Panc1 (cell line): Measurements from ENCODE around the gene TIPRL. TPM values are rescaled to one million over a fixed set of nuclear protein-coding genes. Genes with fewer than 3 reads are reported as not detected.

Source experiments
- ATAC-seq: fragments of 200-7000 bp; cut with Tn5 transposase; 2 replicates; pipeline ENCODE4 v1.9.1; 2020; ENCODE audit warnings: mild to moderate bottlenecking, moderate library complexity
- BruUV-seq: library from RNA; stranded (reverse); fragments of 400-500 nt; replicated peaks from 2 replicates; lab custom pipeline; 2021; lab: Mats Ljungman, UMichigan
- CTCF ChIA-PET: fragments of 300-600 bp; sonication (Branson Sonifier 250); formaldehyde crosslinking; loops from one replicate; lab custom pipeline; 2022; ENCODE audit warnings: antibody characterized with exemption; lab: Charles Lee
- POLR2A ChIA-PET: fragments of 300-600 bp; sonication (Branson Sonifier 250); formaldehyde crosslinking; loops from one replicate; lab custom pipeline; 2022; ENCODE audit warnings: antibody characterized with exemption; lab: Charles Lee
- DNase-seq: peaks from one replicate; pipeline ENCODE4 v3.0.0-alpha.2; 2010; ENCODE audit warnings: low read depth, low spot score
- H3K27ac ChIP-seq: 2 replicates; pipeline ENCODE4 v1.5.1; 2011; ENCODE audit warnings: mild to moderate bottlenecking, low read length, inconsistent platforms
- H3K27me3 ChIP-seq: fragments of 200-500 bp; sonication (Bioruptor generic); 2 replicates; pipeline ENCODE4 v1.6.0; 2014; ENCODE audit warnings: low read length, inconsistent platforms; ENCODE audit not compliant: control insufficient read depth, insufficient read depth
- H3K36me3 ChIP-seq: fragments of 200-500 bp; sonication (Bioruptor generic); 2 replicates; pipeline ENCODE4 v1.5.1; 2014; ENCODE audit warnings: inconsistent platforms, mild to moderate bottlenecking, low read length, moderate library complexity; ENCODE audit not compliant: control insufficient read depth, insufficient read depth
- H3K4me1 ChIP-seq: 2 replicates; pipeline ENCODE4 v1.5.1; 2011; ENCODE audit warnings: inconsistent platforms, mild to moderate bottlenecking, low read length, moderate library complexity; ENCODE audit not compliant: control insufficient read depth, insufficient read depth
- H3K4me3 ChIP-seq, 2 experiments: 2 replicates each; pipeline ENCODE4 v1.5.1; 2011 to 2012; ENCODE audit warnings: low read depth in 2 of 2, low read length in 2 of 2, mild to moderate bottlenecking in 2 of 2, inconsistent platforms in 1 of 2, moderate library complexity in 1 of 2
- H3K9me3 ChIP-seq: fragments of 200-500 bp; sonication (Bioruptor generic); 2 replicates; pipeline ENCODE4 v1.5.1; 2014; ENCODE audit warnings: low read depth, mild to moderate bottlenecking, inconsistent platforms, low read length, moderate library complexity; ENCODE audit not compliant: control insufficient read depth, insufficient read depth
- POLR2AphosphoS5 ChIP-seq: IDR thresholded peaks from 2 replicates; pipeline ENCODE4 v1.6.1; 2012; ENCODE audit warnings: mild to moderate bottlenecking, low read depth, low read length, moderate library complexity
- SIN3A ChIP-seq: IDR thresholded peaks from 2 replicates; pipeline ENCODE4 v1.6.1; 2012; ENCODE audit warnings: low read depth, mild to moderate bottlenecking, low read length, moderate library complexity, borderline replicate concordance; ENCODE audit not compliant: insufficient read depth
- TCF7L2 ChIP-seq: IDR thresholded peaks from 2 replicates; pipeline ENCODE4 v1.6.1; 2011; ENCODE audit warnings: mild to moderate bottlenecking, low read depth, low read length, inconsistent platforms
- in situ Hi-C: cut with HindIII; loops from 2 replicates; pipeline ENCODE4 v1.10.0; 2016; ENCODE audit warnings: low sequenced_read_pairs, low pct_unique_long_range_greater_than_20kb
- intact Hi-C: fragments of 100-400 bp; cut with micrococcal nuclease; formaldehyde crosslinking; loops from one replicate; pipeline ENCODE4 v1.10.0; 2022; ENCODE audit not compliant: unreplicated experiment
- total RNA-seq: library from RNA; stranded (reverse); gene quantifications from one replicate; pipeline ENCODE4 v1.2.1, GENCODE V29; 2021; ENCODE audit not compliant: unreplicated experiment
- TF ChIP-seq, protein P1 (sequence below): fragments of 450-650 bp; IDR thresholded peaks from 2 replicates; pipeline ENCODE4 v1.5.1; 2017; ENCODE audit warnings: mild to moderate bottlenecking
- TF ChIP-seq, protein P2 (sequence below), 2 experiments: IDR thresholded peaks; 2 replicates each; pipeline ENCODE4 v1.6.1; 2011 to 2012; ENCODE audit warnings: low read depth in 2 of 2, control low read depth in 1 of 2, low read length in 1 of 2, mild to moderate bottlenecking in 1 of 2, moderate library complexity in 1 of 2; ENCODE audit not compliant: insufficient read depth in 1 of 2

TIPRL gene
- total RNA-seq, 1 experiment from 2014 or later, result 48.5 TPM

DNA sequence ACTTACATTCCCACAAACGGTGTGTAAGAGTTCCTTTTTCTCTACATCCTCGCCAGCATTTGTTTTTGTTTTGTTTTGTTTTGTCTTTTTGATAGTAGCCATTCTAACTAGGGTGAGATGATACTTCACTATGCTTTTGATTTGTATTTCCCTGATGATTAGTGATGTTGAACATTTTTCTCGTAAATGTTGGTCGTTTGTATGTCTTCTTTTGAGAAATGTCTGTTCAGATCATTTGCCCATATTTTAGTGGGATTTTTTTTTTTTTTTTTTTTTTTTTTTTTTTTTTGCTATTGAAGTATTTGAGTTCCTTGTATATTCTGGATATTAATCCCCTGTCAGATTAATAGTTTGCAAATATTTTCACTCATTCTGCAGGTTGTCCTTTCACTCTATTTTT is 22.9 kb upstream of the TIPRL start:
- ChIA-PET CTCF (no interaction called here), POLR2A (no interaction called here)
- in situ Hi-C loops, result no loop called here
- intact Hi-C loops, result no loop called here
- Histone ChIP-seq H3K4me3 (no peak overlapping the region), H3K27me3 (no peaks in the 10 kb centered on the region), H3K9me3 (no peaks in the 10 kb centered on the region), H3K27ac (no peak overlapping the region), H3K4me1 (no peaks in the 10 kb centered on the region), H3K36me3 (no peaks in the 10 kb centered on the region)
- no peak for TF ChIP-seq POLR2AphosphoS5
- TF ChIP-seq TCF7L2, result no peak
- TF ChIP-seq, protein P1, sequence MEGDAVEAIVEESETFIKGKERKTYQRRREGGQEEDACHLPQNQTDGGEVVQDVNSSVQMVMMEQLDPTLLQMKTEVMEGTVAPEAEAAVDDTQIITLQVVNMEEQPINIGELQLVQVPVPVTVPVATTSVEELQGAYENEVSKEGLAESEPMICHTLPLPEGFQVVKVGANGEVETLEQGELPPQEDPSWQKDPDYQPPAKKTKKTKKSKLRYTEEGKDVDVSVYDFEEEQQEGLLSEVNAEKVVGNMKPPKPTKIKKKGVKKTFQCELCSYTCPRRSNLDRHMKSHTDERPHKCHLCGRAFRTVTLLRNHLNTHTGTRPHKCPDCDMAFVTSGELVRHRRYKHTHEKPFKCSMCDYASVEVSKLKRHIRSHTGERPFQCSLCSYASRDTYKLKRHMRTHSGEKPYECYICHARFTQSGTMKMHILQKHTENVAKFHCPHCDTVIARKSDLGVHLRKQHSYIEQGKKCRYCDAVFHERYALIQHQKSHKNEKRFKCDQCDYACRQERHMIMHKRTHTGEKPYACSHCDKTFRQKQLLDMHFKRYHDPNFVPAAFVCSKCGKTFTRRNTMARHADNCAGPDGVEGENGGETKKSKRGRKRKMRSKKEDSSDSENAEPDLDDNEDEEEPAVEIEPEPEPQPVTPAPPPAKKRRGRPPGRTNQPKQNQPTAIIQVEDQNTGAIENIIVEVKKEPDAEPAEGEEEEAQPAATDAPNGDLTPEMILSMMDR, result no peak
- TF ChIP-seq, protein P2, sequence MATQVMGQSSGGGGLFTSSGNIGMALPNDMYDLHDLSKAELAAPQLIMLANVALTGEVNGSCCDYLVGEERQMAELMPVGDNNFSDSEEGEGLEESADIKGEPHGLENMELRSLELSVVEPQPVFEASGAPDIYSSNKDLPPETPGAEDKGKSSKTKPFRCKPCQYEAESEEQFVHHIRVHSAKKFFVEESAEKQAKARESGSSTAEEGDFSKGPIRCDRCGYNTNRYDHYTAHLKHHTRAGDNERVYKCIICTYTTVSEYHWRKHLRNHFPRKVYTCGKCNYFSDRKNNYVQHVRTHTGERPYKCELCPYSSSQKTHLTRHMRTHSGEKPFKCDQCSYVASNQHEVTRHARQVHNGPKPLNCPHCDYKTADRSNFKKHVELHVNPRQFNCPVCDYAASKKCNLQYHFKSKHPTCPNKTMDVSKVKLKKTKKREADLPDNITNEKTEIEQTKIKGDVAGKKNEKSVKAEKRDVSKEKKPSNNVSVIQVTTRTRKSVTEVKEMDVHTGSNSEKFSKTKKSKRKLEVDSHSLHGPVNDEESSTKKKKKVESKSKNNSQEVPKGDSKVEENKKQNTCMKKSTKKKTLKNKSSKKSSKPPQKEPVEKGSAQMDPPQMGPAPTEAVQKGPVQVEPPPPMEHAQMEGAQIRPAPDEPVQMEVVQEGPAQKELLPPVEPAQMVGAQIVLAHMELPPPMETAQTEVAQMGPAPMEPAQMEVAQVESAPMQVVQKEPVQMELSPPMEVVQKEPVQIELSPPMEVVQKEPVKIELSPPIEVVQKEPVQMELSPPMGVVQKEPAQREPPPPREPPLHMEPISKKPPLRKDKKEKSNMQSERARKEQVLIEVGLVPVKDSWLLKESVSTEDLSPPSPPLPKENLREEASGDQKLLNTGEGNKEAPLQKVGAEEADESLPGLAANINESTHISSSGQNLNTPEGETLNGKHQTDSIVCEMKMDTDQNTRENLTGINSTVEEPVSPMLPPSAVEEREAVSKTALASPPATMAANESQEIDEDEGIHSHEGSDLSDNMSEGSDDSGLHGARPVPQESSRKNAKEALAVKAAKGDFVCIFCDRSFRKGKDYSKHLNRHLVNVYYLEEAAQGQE (IDR thresholded peaks at IDR 0.05; ENCODE audit: insufficient read depth in 1 of 2, low read depth in 2 of 2, low read length in 1 of 2), result no peak
- TF ChIP-seq SIN3A, result no peak
- ATAC-seq (no peak), DNase-seq (no peak)
- no TSS peak for BruUV-seq

DNA sequence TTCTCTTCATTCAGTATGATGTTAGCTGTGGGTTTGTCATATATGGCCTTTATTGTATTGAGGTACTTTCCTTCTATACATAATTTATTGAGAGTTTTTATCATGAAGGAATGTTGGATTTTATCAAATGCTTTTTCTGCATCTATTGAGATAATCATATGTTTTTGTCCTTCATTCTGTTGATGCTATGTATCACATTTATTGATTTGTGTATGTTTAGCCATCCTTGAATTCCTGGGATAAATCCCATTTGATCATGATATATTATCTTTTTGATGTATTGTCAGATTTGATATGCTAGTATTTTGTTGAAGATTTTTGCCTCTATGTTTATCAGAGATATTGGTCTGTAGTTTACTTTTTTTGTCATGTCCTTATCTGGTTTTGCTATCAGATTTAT is 21.1 kb upstream of the TIPRL start:
- in situ Hi-C loops, result no loop called here
- ATAC-seq (no peak), DNase-seq (no peak)
- H3K9me3 ChIP-seq, result no peaks in the 10 kb centered on the region
- POLR2A ChIA-PET, result no interaction called here
- intact Hi-C loops, result no loop called here
- H3K36me3 ChIP-seq, result no peaks in the 10 kb centered on the region
- no peaks in the 10 kb centered on the region for H3K27me3 ChIP-seq
- TF ChIP-seq POLR2AphosphoS5 (no peak), TCF7L2 (no peak)
- TF ChIP-seq, protein P2 (IDR thresholded peaks at IDR 0.05; ENCODE audit: insufficient read depth in 1 of 2, low read depth in 2 of 2, low read length in 1 of 2), result no peak
- TF ChIP-seq, protein P1, result no peak
- no peak overlapping the region for H3K4me3 ChIP-seq
- no peak overlapping the region for H3K27ac ChIP-seq
- no TSS peak for BruUV-seq
- CTCF ChIA-PET, result no interaction called here
- H3K4me1 ChIP-seq, result no peaks in the 10 kb centered on the region
